SHP77 treated with DMSO at 0.1 percent for 48 hours (cell line): ENCODE results near the gene SLC39A3.

ENCODE experiments used
- DNase-seq: peaks from one replicate; lab custom pipeline; 2025; lab: John Stamatoyannopoulos, UW

The SLC39A3 gene

GRCh38 chr19:2703077-2703437 is 36.8 kb downstream of the SLC39A3 start:
- DNase-seq: no peak

- peak; percentile 9 for DNase-seq
Measured at GRCh38 chr19:2702170-2703076, 37.4 kb downstream of the SLC39A3 start, which contains the start of gene GNG7. TSS of gene GNG7 (minus strand) at chr19:2702694. CDS start at chr19:2520688, 182,006 bp downstream.

GRCh38 chr19:2701361-2702169 is 38.3 kb downstream of the SLC39A3 start:
- DNase-seq: no peak

- DNase-seq: no peak
Measured at GRCh38 chr19:2700660-2701360, 39.0 kb downstream of the SLC39A3 start.

GRCh38 chr19:2699413-2700140 is 40.2 kb downstream of the SLC39A3 start:
- no peak for DNase-seq

- no peak for DNase-seq
Measured at GRCh38 chr19:2694196-2694595, 45.6 kb downstream of the SLC39A3 start.

- no peak for DNase-seq
Measured at GRCh38 chr19:2693492-2694160, 46.2 kb downstream of the SLC39A3 start.

- no peak for DNase-seq
Measured at GRCh38 chr19:2691951-2692350, 47.9 kb downstream of the SLC39A3 start.

- no peak for DNase-seq
Measured at GRCh38 chr19:2690856-2691255, 49.0 kb downstream of the SLC39A3 start.

- no peak for DNase-seq
Measured at GRCh38 chr19:2686360-2686759, 53.5 kb downstream of the SLC39A3 start.

GRCh38 chr19:2685204-2685704 is 54.6 kb downstream of the SLC39A3 start:
- no peak for DNase-seq

- no peak for DNase-seq
Measured at GRCh38 chr19:2683430-2684003, 56.3 kb downstream of the SLC39A3 start.
